Ectodermal cell (in vitro differentiated cells): ENCODE results near the gene CCDC91.

Experiments
- H3K27ac ChIP-seq: 2 replicates; pipeline ENCODE4 v1.7.0; 2013; ENCODE audit warnings: mild to moderate bottlenecking, low read depth, low read length; ENCODE audit not compliant: insufficient read depth, poor library complexity, severe bottlenecking
- H3K27me3 ChIP-seq: 2 replicates; pipeline ENCODE4 v1.7.0; 2013; ENCODE audit warnings: mild to moderate bottlenecking, low read length; ENCODE audit not compliant: insufficient read depth, control insufficient read depth, poor library complexity, severe bottlenecking
- H3K36me3 ChIP-seq: one replicate; pipeline ENCODE4 v1.7.0; 2013; ENCODE audit warnings: low read length; ENCODE audit not compliant: control insufficient read depth, insufficient read depth
- H3K4me1 ChIP-seq: one replicate; pipeline ENCODE4 v1.7.0; 2013; ENCODE audit warnings: low read length; ENCODE audit not compliant: control insufficient read depth, insufficient read depth
- H3K4me3 ChIP-seq: 2 replicates; pipeline ENCODE4 v1.7.0; 2013; ENCODE audit warnings: low read depth, low read length, control low read depth; ENCODE audit not compliant: insufficient read depth
- H3K9me3 ChIP-seq: 2 replicates; pipeline ENCODE4 v1.7.0; 2013; ENCODE audit warnings: mild to moderate bottlenecking, low read length, moderate library complexity; ENCODE audit not compliant: control insufficient read depth
- WGBS, 2 experiments: methylation state at CpG; one replicate each; pipeline ENCODE4 v1.1.7; 2013; ENCODE audit warnings: missing lambda C conversion rate in 2 of 2; 5-methylcytosine and 5-hydroxymethylcytosine counted together

The CCDC91 gene

GRCh38 chr12:28425526-28425925, 235.3 kb downstream of the CCDC91 start:
- H3K36me3 ChIP-seq = no peaks in the 10 kb centered on the region
- no peak overlapping the region for H3K27ac ChIP-seq
- no peaks in the 10 kb centered on the region for H3K27me3 ChIP-seq
- H3K9me3 ChIP-seq = no peaks in the 10 kb centered on the region
- H3K4me3 ChIP-seq = no peak overlapping the region
- H3K4me1 ChIP-seq = no peaks in the 10 kb centered on the region

- H3K9me3 ChIP-seq = no peaks in the 10 kb centered on the region
- no peaks in the 10 kb centered on the region for H3K4me1 ChIP-seq
- no peaks in the 10 kb centered on the region for H3K27me3 ChIP-seq
- no peak overlapping the region for H3K27ac ChIP-seq
- H3K36me3 ChIP-seq = no peaks in the 10 kb centered on the region
- WGBS, 2 experiments = 85% methylated on average over 3 of the region's 3 CpGs; no CpG with 5 or more reads in 1 of the 2 experiments
- no peak overlapping the region for H3K4me3 ChIP-seq
Observed at GRCh38 chr12:28427046-28427445, 236.8 kb downstream of the CCDC91 start.

GRCh38 chr12:28440081-28440608, 249.9 kb downstream of the CCDC91 start:
- Histone ChIP-seq H3K9me3 (no peaks in the 10 kb centered on the region), H3K27ac (no peak overlapping the region), H3K4me1 (no peaks in the 10 kb centered on the region), H3K4me3 (no peak overlapping the region), H3K27me3 (no peaks in the 10 kb centered on the region), H3K36me3 (no peaks in the 10 kb centered on the region)
- WGBS, 2 experiments = 88 to 94% methylated on average over 1 to 3 of the region's 3 CpGs

- Histone ChIP-seq H3K27me3 (no peaks in the 10 kb centered on the region), H3K9me3 (no peaks in the 10 kb centered on the region), H3K27ac (no peak overlapping the region), H3K4me1 (no peaks in the 10 kb centered on the region), H3K36me3 (no peaks in the 10 kb centered on the region), H3K4me3 (no peak overlapping the region)
- WGBS, 2 experiments = 81 to 89% methylated on average over 3 to 4 of the region's 4 CpGs
Observed at GRCh38 chr12:28442101-28442500, 251.8 kb downstream of the CCDC91 start.

- Histone ChIP-seq H3K4me1 (no peaks in the 10 kb centered on the region), H3K27me3 (no peaks in the 10 kb centered on the region), H3K36me3 (no peaks in the 10 kb centered on the region), H3K9me3 (no peaks in the 10 kb centered on the region), H3K4me3 (no peak overlapping the region), H3K27ac (no peak overlapping the region)
Observed at GRCh38 chr12:28443337-28443736, 253.1 kb downstream of the CCDC91 start.

GRCh38 chr12:28446031-28446430, 255.8 kb downstream of the CCDC91 start:
- H3K4me3 ChIP-seq = no peak overlapping the region
- no peaks in the 10 kb centered on the region for H3K4me1 ChIP-seq
- no peaks in the 10 kb centered on the region for H3K9me3 ChIP-seq
- no peaks in the 10 kb centered on the region for H3K27me3 ChIP-seq
- H3K36me3 ChIP-seq = no peaks in the 10 kb centered on the region
- H3K27ac ChIP-seq = no peak overlapping the region

GRCh38 chr12:28453686-28454085, 263.4 kb downstream of the CCDC91 start:
- Histone ChIP-seq H3K27ac (no peak overlapping the region), H3K4me1 (no peaks in the 10 kb centered on the region), H3K9me3 (no peaks in the 10 kb centered on the region), H3K27me3 (no peaks in the 10 kb centered on the region), H3K4me3 (no peak overlapping the region), H3K36me3 (no peaks in the 10 kb centered on the region)
- whole genome bisulfite sequencing, 2 experiments = 98 to 100% methylated on average over 1 to 3 of the region's 4 CpGs

- Histone ChIP-seq H3K9me3 (no peaks in the 10 kb centered on the region), H3K27me3 (no peaks in the 10 kb centered on the region), H3K4me3 (no peak overlapping the region), H3K4me1 (peaks cover 5% of the 10 kb centered on the region), H3K27ac (no peak overlapping the region), H3K36me3 (no peaks in the 10 kb centered on the region)
- 69 to 74% methylated on average over 4 to 5 of the region's 5 CpGs for WGBS, 2 experiments
Observed at GRCh38 chr12:28456934-28457710, 266.9 kb downstream of the CCDC91 start.

- Histone ChIP-seq H3K9me3 (no peaks in the 10 kb centered on the region), H3K4me1 (peaks cover 5% of the 10 kb centered on the region), H3K27me3 (no peaks in the 10 kb centered on the region), H3K27ac (no peak overlapping the region), H3K4me3 (no peak overlapping the region), H3K36me3 (no peaks in the 10 kb centered on the region)
- WGBS, 2 experiments = 93 to 96% methylated on average over 3 of the region's 3 CpGs
Observed at GRCh38 chr12:28457785-28458184, 267.5 kb downstream of the CCDC91 start.

- 94 to 96% methylated on average over 2 to 3 of the region's 3 CpGs for WGBS, 2 experiments
- H3K9me3 ChIP-seq = no peaks in the 10 kb centered on the region
- no peaks in the 10 kb centered on the region for H3K36me3 ChIP-seq
- no peaks in the 10 kb centered on the region for H3K27me3 ChIP-seq
- H3K4me1 ChIP-seq = peaks cover 5% of the 10 kb centered on the region
- no peak overlapping the region for H3K4me3 ChIP-seq
- no peak overlapping the region for H3K27ac ChIP-seq
Observed at GRCh38 chr12:28459481-28459880, 269.2 kb downstream of the CCDC91 start.
